ENCODE data around the gene ZMYND8. TPM values are rescaled to one million over a fixed set of nuclear protein-coding genes. Genes with fewer than 3 reads are reported as not detected.
A peak's percentile ranks its signal among the peaks of the same experiment; 100 is the strongest.
"Not testable (repeated sequence)": the region's sequence is repeated elsewhere in the genome, so short reads cannot be mapped to it uniquely, and the experiment has no call there.

The ZMYND8 gene
- total and polyA plus RNA-seq, 4 donors: 14.2 to 46.4 (median 30.1) TPM

GRCh38 chr20:47241345-47241781 lies 115.1 kb downstream of the ZMYND8 start:
- peak; percentile 34 for ATAC-seq (ENCODE audit: insufficient read depth, low FRiP score)
- Histone ChIP-seq H3K27ac (ENCODE audit: low read depth in 1 of 2, low read length in 1 of 2) (no peak overlapping the region), H3K36me3 (ENCODE audit: control insufficient read depth in 4 of 4, insufficient read depth in 4 of 4, low read length in 4 of 4) (peaks cover 22 to 34% (median 26%) of the 10 kb centered on the region in 4 donors), H3K27me3 (ENCODE audit: control insufficient read depth in 3 of 3, insufficient read depth in 3 of 3, low read length in 2 of 3) (no peaks in the 10 kb centered on the region), H3K9ac (ENCODE audit: insufficient read depth in 1 of 2, low read length in 2 of 2) (no peak overlapping the region), H3K4me3 (no peak overlapping the region), H3K9me3 (ENCODE audit: control insufficient read depth in 4 of 4, insufficient read depth in 3 of 4, low read length in 3 of 4) (no peaks in the 10 kb centered on the region), H3K4me1 (ENCODE audit: control insufficient read depth in 5 of 5, insufficient read depth in 5 of 5, low read length in 5 of 5) (peaks cover 0 to 18% (median 4%) of the 10 kb centered on the region in 5 donors)
- DNase-seq: peak; percentile 78 to 97 (median 93)
- 85 to 95% methylated on average over 8 of the region's 8 CpGs for WGBS, 2 donors
- TF ChIP-seq CTCF (IDR thresholded peaks at IDR 0.05; ENCODE audit: control extremely low read depth, extremely low read depth): no peak

DNA sequence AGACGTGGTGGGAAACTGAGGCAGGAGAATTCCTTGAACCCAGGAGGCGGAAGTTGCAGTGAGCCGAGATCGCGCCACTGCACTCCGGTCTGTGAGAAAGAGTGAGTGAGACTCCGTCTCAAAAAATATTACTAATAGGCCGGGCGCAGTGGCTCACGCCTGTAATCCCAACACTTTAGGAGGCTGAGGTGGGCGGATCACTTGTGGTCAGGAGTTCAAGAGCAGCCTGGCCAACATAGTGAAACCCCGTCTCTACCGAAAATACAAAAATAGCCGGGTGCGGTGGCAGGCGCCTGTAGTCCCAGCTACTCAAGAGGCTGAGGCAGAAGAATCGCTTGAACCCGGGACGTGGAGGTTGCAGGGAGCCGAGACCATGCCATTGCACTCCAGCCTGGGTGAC lies 116.4 kb downstream of the ZMYND8 start:
- not testable (repeated sequence) for ATAC-seq (ENCODE audit: insufficient read depth, low FRiP score); DNase-seq; H3K9ac ChIP-seq (ENCODE audit: insufficient read depth in 1 of 2, low read length in 2 of 2); H3K4me3 ChIP-seq; H3K27ac ChIP-seq (ENCODE audit: low read depth in 1 of 2, low read length in 1 of 2); H3K9me3 ChIP-seq (ENCODE audit: control insufficient read depth in 4 of 4, insufficient read depth in 3 of 4, low read length in 3 of 4); H3K27me3 ChIP-seq (ENCODE audit: control insufficient read depth in 3 of 3, insufficient read depth in 3 of 3, low read length in 2 of 3)
- Histone ChIP-seq H3K4me1 (ENCODE audit: control insufficient read depth in 5 of 5, insufficient read depth in 5 of 5, low read length in 5 of 5) (peaks cover 0 to 18% (median 4%) of the 10 kb centered on the region in 5 donors), H3K36me3 (ENCODE audit: control insufficient read depth in 4 of 4, insufficient read depth in 4 of 4, low read length in 4 of 4) (peaks cover 21 to 36% (median 30%) of the 10 kb centered on the region in 4 donors)
- WGBS, 2 donors: 97 to 98% methylated on average over 20 of the region's 20 CpGs

DNA sequence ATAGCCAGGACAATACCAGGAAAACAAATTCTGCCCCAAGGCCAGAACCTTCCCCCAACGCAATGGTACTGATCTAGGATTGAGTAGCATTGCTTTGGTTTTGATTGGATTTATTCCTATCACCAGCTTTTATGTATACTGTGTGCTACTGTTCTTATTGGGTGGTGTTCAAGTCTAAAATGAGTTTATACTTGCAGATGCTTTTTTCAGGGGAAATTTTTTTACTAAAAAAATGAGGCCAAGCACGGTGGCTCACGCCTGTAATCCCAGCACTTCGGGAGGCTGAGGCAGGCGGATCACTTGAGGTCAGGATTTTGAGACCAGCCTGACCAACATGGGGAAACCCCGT lies 116.8 kb downstream of the ZMYND8 start:
- no peak for DNase-seq
- 96 to 97% methylated on average over 6 of the region's 6 CpGs for whole genome bisulfite sequencing, 2 donors
- Histone ChIP-seq H3K4me1 (ENCODE audit: control insufficient read depth in 5 of 5, insufficient read depth in 5 of 5, low read length in 5 of 5) (peaks cover 0 to 18% (median 4%) of the 10 kb centered on the region in 5 donors), H3K4me3 (no peak overlapping the region), H3K27ac (ENCODE audit: low read depth in 1 of 2, low read length in 1 of 2) (no peak overlapping the region), H3K9me3 (ENCODE audit: control insufficient read depth in 4 of 4, insufficient read depth in 3 of 4, low read length in 3 of 4) (no peaks in the 10 kb centered on the region), H3K9ac (ENCODE audit: insufficient read depth in 1 of 2, low read length in 2 of 2) (no peak overlapping the region), H3K36me3 (ENCODE audit: control insufficient read depth in 4 of 4, insufficient read depth in 4 of 4, low read length in 4 of 4) (peaks cover 23 to 37% (median 30%) of the 10 kb centered on the region in 4 donors), H3K27me3 (ENCODE audit: control insufficient read depth in 3 of 3, insufficient read depth in 3 of 3, low read length in 2 of 3) (no peaks in the 10 kb centered on the region)
- TF ChIP-seq CTCF (IDR thresholded peaks at IDR 0.05; ENCODE audit: control extremely low read depth, extremely low read depth): no peak
- no peak for ATAC-seq (ENCODE audit: insufficient read depth, low FRiP score)

- WGBS, 2 donors: 96 to 98% methylated on average over 51 of the region's 51 CpGs
- ATAC-seq (ENCODE audit: insufficient read depth, low FRiP score) (no peak), DNase-seq (no peak)
- no peak overlapping the region for H3K4me3 ChIP-seq
- peaks cover 0 to 2% (median 0%) of the 10 kb centered on the region in 4 donors for H3K9me3 ChIP-seq (ENCODE audit: control insufficient read depth in 4 of 4, insufficient read depth in 3 of 4, low read length in 3 of 4)
- no peaks in the 10 kb centered on the region for H3K27me3 ChIP-seq (ENCODE audit: control insufficient read depth in 3 of 3, insufficient read depth in 3 of 3, low read length in 2 of 3)
- H3K4me1 ChIP-seq (ENCODE audit: control insufficient read depth in 5 of 5, insufficient read depth in 5 of 5, low read length in 5 of 5): peaks cover 0 to 18% (median 4%) of the 10 kb centered on the region in 5 donors
- no peak overlapping the region for H3K27ac ChIP-seq (ENCODE audit: low read depth in 1 of 2, low read length in 1 of 2)
- H3K36me3 ChIP-seq (ENCODE audit: control insufficient read depth in 4 of 4, insufficient read depth in 4 of 4, low read length in 4 of 4): peaks cover 27 to 37% (median 28%) of the 10 kb centered on the region in 4 donors
- TF ChIP-seq CTCF (IDR thresholded peaks at IDR 0.05; ENCODE audit: control extremely low read depth, extremely low read depth): no peak
- H3K9ac ChIP-seq (ENCODE audit: insufficient read depth in 1 of 2, low read length in 2 of 2): no peak overlapping the region
Measured at GRCh38 chr20:47238780-47239718, 117.5 kb downstream of the ZMYND8 start.
